Measurements from ENCODE around the gene SHC4. TPM values are rescaled to one million over a fixed set of nuclear protein-coding genes. Genes with fewer than 3 reads are reported as not detected.
A peak's percentile ranks its signal among the peaks of the same experiment; 100 is the strongest.

SHC4 gene
- total RNA-seq, 1 donor from 2014 or later: 0.68 TPM

GRCh38 chr15:48823706-48824105 is 140.0 kb downstream of the SHC4 start:
- H3K4me1 ChIP-seq: no peaks in the 10 kb centered on the region
- H3K27ac ChIP-seq: no peak overlapping the region
- no peaks in the 10 kb centered on the region for H3K9me3 ChIP-seq
- no peak for ATAC-seq
- TF ChIP-seq CTCF (IDR thresholded peaks at IDR 0.05): no peak
- intact Hi-C loops (cut with DNase I): no loop called here
- H3K4me3 ChIP-seq: no peak overlapping the region
- no peaks in the 10 kb centered on the region for H3K36me3 ChIP-seq
- no peak for DNase-seq
- H3K27me3 ChIP-seq (ENCODE audit: low read depth): no peaks in the 10 kb centered on the region

GRCh38 chr15:48823237-48823636 is 140.5 kb downstream of the SHC4 start:
- intact Hi-C loops (cut with DNase I): no loop called here
- no peak for ATAC-seq
- no peak overlapping the region for H3K4me3 ChIP-seq

DNA sequence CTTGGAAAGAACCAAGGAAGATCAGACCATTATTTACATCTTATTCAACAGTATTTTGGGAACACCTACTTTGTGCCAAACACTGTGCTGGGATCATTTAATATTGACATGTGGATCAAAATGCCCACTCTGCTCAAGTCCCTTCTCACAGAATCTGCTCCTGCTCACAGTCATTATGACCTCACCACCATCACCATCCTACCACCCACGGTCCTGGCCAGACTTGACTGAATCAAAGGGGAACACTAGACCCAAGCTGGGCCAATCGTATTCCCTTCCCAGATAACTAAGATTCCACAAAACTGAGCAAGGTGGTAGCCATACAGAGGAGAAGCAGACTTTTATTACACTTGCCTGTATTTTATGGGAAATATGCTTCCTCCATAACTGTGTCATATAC is 149.4 kb downstream of the SHC4 start:
- Histone ChIP-seq H3K4me3 (no peak overlapping the region), H3K4me1 (peaks cover 16% of the 10 kb centered on the region), H3K9me3 (no peaks in the 10 kb centered on the region), H3K27me3 (ENCODE audit: low read depth) (no peaks in the 10 kb centered on the region), H3K36me3 (no peaks in the 10 kb centered on the region), H3K27ac (no peak overlapping the region)
- intact Hi-C loops (cut with DNase I): no loop called here
- DNase-seq (no peak), ATAC-seq (no peak)
- TF ChIP-seq CTCF (IDR thresholded peaks at IDR 0.05): no peak

More at GRCh38 chr15:48823237-48823636, 140.5 kb downstream of the SHC4 start:
- TF ChIP-seq CTCF (IDR thresholded peaks at IDR 0.05): no peak
- Histone ChIP-seq H3K36me3 (no peaks in the 10 kb centered on the region), H3K27me3 (ENCODE audit: low read depth) (no peaks in the 10 kb centered on the region), H3K9me3 (no peaks in the 10 kb centered on the region), H3K27ac (no peak overlapping the region), H3K4me1 (no peaks in the 10 kb centered on the region)
- DNase-seq: no peak

DNA sequence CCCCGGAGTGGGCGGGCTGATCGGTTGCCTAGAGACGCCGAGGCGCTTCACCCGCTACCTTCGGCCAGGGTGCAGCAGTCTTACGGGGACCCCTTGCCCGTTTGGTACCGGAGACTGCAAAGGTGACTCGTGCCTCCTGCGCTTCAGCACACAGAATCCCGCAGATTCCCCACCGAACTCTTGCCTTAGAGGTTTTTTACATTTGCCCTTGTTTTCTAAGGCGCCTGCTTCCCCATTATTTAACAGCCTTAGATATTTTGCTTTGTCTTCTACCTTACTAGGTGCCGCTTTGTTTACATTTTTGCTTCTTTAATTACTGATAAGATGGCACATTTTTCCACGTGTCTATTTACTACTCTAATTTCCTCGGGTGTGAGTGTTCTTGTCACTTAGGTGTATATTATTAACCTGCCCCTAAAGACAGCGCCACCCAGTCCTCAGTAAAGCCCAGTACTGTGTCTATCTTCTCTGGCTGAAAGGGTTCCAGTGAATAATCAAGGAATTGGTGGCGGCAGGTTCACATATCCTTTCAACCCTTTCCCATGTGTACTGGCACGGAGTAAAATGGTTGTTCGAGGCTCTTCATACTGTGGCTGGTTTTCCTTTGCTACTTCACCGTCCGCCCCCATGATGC is 152.3 kb downstream of the SHC4 start:
- DNase-seq: no peak
- H3K36me3 ChIP-seq: no peaks in the 10 kb centered on the region
- H3K4me3 ChIP-seq: peak overlapping the region; percentile 65
- TF ChIP-seq CTCF (IDR thresholded peaks at IDR 0.05): no peak
- ATAC-seq: peak in 1 of 2 donors; percentile 21
- peaks cover 16% of the 10 kb centered on the region for H3K4me1 ChIP-seq
- H3K9me3 ChIP-seq: no peaks in the 10 kb centered on the region
- no peaks in the 10 kb centered on the region for H3K27me3 ChIP-seq (ENCODE audit: low read depth)
- H3K27ac ChIP-seq: no peak overlapping the region
- intact Hi-C loops (cut with DNase I): no loop called here

- Histone ChIP-seq H3K36me3 (no peaks in the 10 kb centered on the region), H3K27ac (peak within 1 kb of the TSS; percentile 12), H3K9me3 (no peaks in the 10 kb centered on the region), H3K4me1 (peaks cover 16% of the 10 kb centered on the region), H3K4me3 (peak within 1 kb of the TSS; percentile 65), H3K27me3 (ENCODE audit: low read depth) (no peaks in the 10 kb centered on the region)
- intact Hi-C loops (cut with DNase I): no loop called here
- DNase-seq (peak; percentile 98), ATAC-seq (peak; percentile 99)
- TF ChIP-seq CTCF (IDR thresholded peaks at IDR 0.05): no peak
These were observed 153.1 kb downstream of the SHC4 start, which contains the start of gene CEP152 for GRCh38 chr15:48810414-48811324. Gene CEP152, minus strand, starts transcription at chr15:48811069. Its CDS starts 5,420 bp downstream, at chr15:48805649.
